Measurements from ENCODE around the gene NADSYN1. TPM values are rescaled to one million over a fixed set of nuclear protein-coding genes. Genes with fewer than 3 reads are reported as not detected.
A peak's percentile ranks its signal among the peaks of the same experiment; 100 is the strongest.

NADSYN1 gene
- total RNA-seq, 1 experiment from 2014 or later = 45.1 TPM

GRCh38 chr11:71453918-71454304, 908 bp downstream of the NADSYN1 start:
- Mint-ChIP-seq H3K36me3 (peaks cover 22% of the 10 kb centered on the region), H3K4me1 (peaks cover 33% of the 10 kb centered on the region), H3K4me3 (peak overlapping the region; percentile 88), H3K27me3 (ENCODE audit: low read depth) (no peaks in the 10 kb centered on the region), H3K9me3 (no peaks in the 10 kb centered on the region), H3K27ac (no peak overlapping the region)
- DNase-seq (ENCODE audit: low spot score) (no peak), ATAC-seq (no peak)
- POLR2A ChIA-PET = no interaction called here
- TF ChIP-seq NR3C1 (CRISPR knock-in tag; conservative IDR thresholded peaks at IDR 0.05; ENCODE audit: low read depth) = no peak
- TF ChIP-seq CREM (CRISPR knock-in tag; IDR thresholded peaks at IDR 0.05) = no peak
- TF ChIP-seq TEAD1 (CRISPR knock-in tag; IDR thresholded peaks at IDR 0.05) = no peak
- TF ChIP-seq ZMAT4 (CRISPR knock-in tag; IDR thresholded peaks at IDR 0.05) = no peak
- TF ChIP-seq ZNF423 (CRISPR knock-in tag; IDR thresholded peaks at IDR 0.05) = no peak
- TF ChIP-seq AFF4 (CRISPR knock-in tag; IDR thresholded peaks at IDR 0.05; ENCODE audit: borderline replicate concordance) = no peak
- no peak for TF ChIP-seq ATF6 (CRISPR knock-in tag; IDR thresholded peaks at IDR 0.05)
- TF ChIP-seq NR2C2 (CRISPR knock-in tag; IDR thresholded peaks at IDR 0.05) = no peak
- no peak for TF ChIP-seq OVOL2 (CRISPR knock-in tag; IDR thresholded peaks at IDR 0.05; ENCODE audit: borderline replicate concordance)
- CTCF ChIA-PET = interaction anchor here (2.9 kb wide), 1 partner anchor 109 kb away, joined by 16 read pairs; no protein-coding TSS in a partner anchor

GRCh38 chr11:71454470-71455113, 1.6 kb downstream of the NADSYN1 start:
- H3K27ac Mint-ChIP-seq = no peak overlapping the region
- no peak for ATAC-seq
- H3K4me1 Mint-ChIP-seq = peaks cover 31% of the 10 kb centered on the region
- H3K27me3 Mint-ChIP-seq (ENCODE audit: low read depth) = no peaks in the 10 kb centered on the region
- peak overlapping the region; percentile 63 for H3K4me3 Mint-ChIP-seq
- CTCF ChIA-PET = no interaction called here
- peaks cover 24% of the 10 kb centered on the region for H3K36me3 Mint-ChIP-seq
- DNase-seq (ENCODE audit: low spot score) = no peak
- POLR2A ChIA-PET = no interaction called here
- H3K9me3 Mint-ChIP-seq = no peaks in the 10 kb centered on the region
- TF ChIP-seq FOXK1 (CRISPR knock-in tag; IDR thresholded peaks at IDR 0.05) (no peak), E2F5 (CRISPR knock-in tag; IDR thresholded peaks at IDR 0.05) (no peak), RORB (CRISPR knock-in tag; IDR thresholded peaks at IDR 0.05) (no peak), ZNF317 (CRISPR knock-in tag; IDR thresholded peaks at IDR 0.05; ENCODE audit: borderline replicate concordance, low read depth) (no peak), SP1 (CRISPR knock-in tag; conservative IDR thresholded peaks at IDR 0.05) (no peak), ZSCAN18 (CRISPR knock-in tag; IDR thresholded peaks at IDR 0.05) (no peak), ERG (CRISPR knock-in tag; IDR thresholded peaks at IDR 0.05) (no peak), NR2C2 (CRISPR knock-in tag; IDR thresholded peaks at IDR 0.05) (no peak), ZNF219 (CRISPR knock-in tag; IDR thresholded peaks at IDR 0.05; ENCODE audit: borderline replicate concordance) (no peak), ELF4 (CRISPR knock-in tag; IDR thresholded peaks at IDR 0.05; ENCODE audit: low read depth) (no peak), ZNF138 (CRISPR knock-in tag; conservative IDR thresholded peaks at IDR 0.05) (no peak), ZNF512 (CRISPR knock-in tag; IDR thresholded peaks at IDR 0.05; ENCODE audit: borderline replicate concordance) (no peak), FOXP4 (CRISPR knock-in tag; IDR thresholded peaks at IDR 0.05) (no peak)

All from WTC11 (cell line).